ENCODE results near the gene FBXL13.

GRCh38 chr7:102994567-102994966, 80.0 kb downstream of the FBXL13 start:
- no peak for TF ChIP-seq POLR2AphosphoS5 (IDR thresholded peaks at IDR 0.05; ENCODE audit: low read depth)
- TF ChIP-seq CTCF (IDR thresholded peaks at IDR 0.05; ENCODE audit: insufficient read depth, low read length): no peak
- TF ChIP-seq REST (IDR thresholded peaks at IDR 0.05; ENCODE audit: insufficient replicate concordance, low read depth): no peak
